Lower leg skin (tissue), 3 donors: ENCODE results near the gene GASK1B.

ENCODE experiments used
- CTCF ChIP-seq, 3 donors: fragments of 450-650 bp; IDR thresholded peaks; one replicate each; pipeline ENCODE4 v1.5.1; 2016; ENCODE audit warnings: antibody characterized with exemption in 3 of 3, mild to moderate bottlenecking in 3 of 3, moderate library complexity in 2 of 3
- POLR2A ChIP-seq, 2 donors: fragments of 450-650 bp; IDR thresholded peaks; one replicate each; pipeline ENCODE4 v1.6.1; 2016 to 2017; ENCODE audit warnings: antibody characterized with exemption in 2 of 2, mild to moderate bottlenecking in 1 of 2, moderate library complexity in 1 of 2

DNA sequence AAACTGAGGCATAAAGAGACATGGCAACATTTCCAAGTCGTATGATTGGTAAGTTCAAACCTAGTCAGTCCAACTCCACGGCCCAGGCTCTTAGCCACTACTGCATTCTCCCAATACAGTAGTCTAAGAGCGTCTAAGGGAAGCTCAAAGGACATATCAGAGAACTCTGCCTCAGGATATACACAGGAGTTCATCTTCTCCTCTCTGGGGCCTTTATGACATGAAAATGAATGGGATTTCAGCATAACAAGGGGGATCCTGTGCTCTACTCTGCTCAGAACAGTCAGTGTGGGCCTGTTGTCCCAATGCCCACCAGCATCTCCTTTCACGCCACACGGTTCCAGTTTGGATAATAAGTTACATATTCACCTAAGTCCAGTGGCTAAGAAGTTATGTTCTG lies 4.2 kb downstream of the GASK1B start:
- TF ChIP-seq CTCF (IDR thresholded peaks at IDR 0.05), result no peak
- TF ChIP-seq POLR2A (IDR thresholded peaks at IDR 0.05), result no peak
